Myocyte (in vitro differentiated cells): ENCODE data around the gene SDK1. TPM values are rescaled to one million over a fixed set of nuclear protein-coding genes. Genes with fewer than 3 reads are reported as not detected.
"Not testable (repeated sequence)": the region's sequence is repeated elsewhere in the genome, so short reads cannot be mapped to it uniquely, and the experiment has no call there.

Source experiments
- DNase-seq: peaks from one replicate; pipeline ENCODE4 v3.0.0-alpha.2; 2012; ENCODE audit warnings: low read depth
- total RNA-seq: library from RNA; depleted of rRNA; stranded (reverse); fragments of >200 nt; gene quantifications from 2 replicates; pipeline ENCODE4 v1.2.3, GENCODE V29; 2014

Gene SDK1
- total RNA-seq, 1 donor from 2014 or later: 2.8 TPM

GRCh38 chr7:3721422-3721821, 420.4 kb downstream of the SDK1 start:
- no peak for DNase-seq

DNA sequence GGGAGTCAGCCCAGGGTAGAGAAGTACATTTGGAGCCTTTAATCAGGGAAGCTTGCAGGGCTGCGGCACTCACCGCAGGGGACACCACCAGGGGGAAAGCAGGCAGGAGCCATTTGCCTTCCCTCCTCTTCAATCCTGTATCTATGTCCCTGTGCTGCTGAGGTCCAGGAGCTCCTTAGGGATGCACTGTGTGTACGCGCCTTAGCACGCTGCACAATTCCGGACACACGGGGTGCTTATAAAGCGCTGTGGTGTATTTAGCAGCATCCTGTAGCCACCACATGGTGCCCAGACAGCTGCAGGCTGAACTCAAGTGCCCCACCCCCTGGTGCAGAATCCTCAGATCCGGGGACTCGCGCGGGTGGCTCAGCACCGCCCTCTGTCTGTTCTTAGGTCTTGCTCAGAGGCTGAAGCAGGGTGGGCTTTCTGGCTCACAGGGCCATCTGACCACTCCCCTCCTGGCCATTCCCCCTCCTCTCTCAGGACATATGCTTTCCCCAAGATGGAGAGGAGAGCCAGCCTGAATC, 421.4 kb downstream of the SDK1 start:
- DNase-seq: peak; percentile 89

- DNase-seq: no peak
Observed at GRCh38 chr7:3725155-3726059, 424.4 kb downstream of the SDK1 start.

- peak; percentile 90 for DNase-seq
Observed at GRCh38 chr7:3730276-3730675, 429.2 kb downstream of the SDK1 start.

- no peak for DNase-seq
Observed at GRCh38 chr7:3732395-3733005, 431.4 kb downstream of the SDK1 start.

DNA sequence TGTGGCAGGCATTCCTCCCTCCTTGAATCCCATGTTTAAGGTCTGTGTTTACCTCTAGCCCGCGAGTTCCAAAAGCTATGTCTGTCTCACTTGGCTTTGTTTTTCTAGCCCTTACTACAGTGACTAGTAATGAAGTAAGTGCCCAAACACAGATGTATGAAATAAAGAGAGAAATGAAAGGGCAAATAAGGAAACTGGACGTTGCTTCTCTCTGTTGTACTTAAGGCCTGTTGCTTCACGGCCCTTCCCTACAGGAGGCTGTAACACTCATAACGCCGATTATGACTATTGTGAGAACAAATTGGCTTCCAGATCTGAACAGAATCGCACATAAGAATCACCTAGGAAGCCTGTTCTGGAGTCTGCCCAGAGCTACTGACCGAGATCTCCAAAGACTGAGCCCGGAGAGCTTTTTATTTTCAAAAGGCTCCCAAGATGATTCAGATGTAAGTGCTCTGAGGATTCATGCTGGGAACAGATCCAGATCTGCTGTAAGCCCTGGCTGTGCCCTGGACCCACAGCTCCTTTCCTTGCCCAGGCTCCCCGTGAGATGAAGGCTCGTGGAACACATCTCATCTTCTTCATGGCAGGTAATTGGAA, 432.6 kb downstream of the SDK1 start:
- DNase-seq: no peak

DNA sequence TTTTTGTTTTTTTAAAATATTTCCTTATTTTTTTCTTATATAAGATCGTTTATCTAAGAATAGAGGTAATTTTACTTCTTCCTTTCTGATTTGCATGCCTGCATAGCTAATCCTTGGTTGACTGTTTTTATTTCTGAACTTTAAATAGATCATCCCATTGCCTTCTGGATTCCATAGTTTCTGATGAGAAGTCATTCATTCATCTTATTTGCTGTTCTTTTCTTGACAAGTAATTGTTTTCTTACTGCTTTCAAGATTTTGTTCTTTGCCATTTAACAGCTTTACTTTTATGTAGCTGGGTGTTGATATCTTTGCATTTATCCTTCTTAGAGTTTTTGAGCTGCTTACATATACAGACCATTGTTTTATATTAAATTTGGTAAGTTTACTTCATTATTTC, 437.9 kb downstream of the SDK1 start:
- DNase-seq: peak; percentile 29

DNA sequence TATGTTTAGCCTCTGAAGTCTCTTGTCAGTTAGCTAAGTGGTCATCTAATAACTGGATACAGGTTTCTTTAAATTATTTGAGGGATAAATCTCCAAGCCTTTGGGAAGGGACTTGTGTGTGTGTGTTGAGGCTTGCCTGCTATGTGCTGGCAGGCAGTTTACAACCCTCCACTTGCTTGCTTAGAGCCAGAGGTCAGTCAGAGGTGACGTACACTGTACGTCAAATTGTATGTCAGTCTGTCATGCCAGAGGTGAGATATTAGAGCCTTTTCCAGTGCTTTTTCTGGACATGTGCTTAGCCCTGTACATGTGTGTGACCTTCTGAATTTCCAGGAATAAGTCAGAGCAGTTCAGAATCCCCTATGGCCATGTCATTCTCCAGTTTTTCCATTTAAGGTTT, 438.9 kb downstream of the SDK1 start:
- DNase-seq: no peak

DNA sequence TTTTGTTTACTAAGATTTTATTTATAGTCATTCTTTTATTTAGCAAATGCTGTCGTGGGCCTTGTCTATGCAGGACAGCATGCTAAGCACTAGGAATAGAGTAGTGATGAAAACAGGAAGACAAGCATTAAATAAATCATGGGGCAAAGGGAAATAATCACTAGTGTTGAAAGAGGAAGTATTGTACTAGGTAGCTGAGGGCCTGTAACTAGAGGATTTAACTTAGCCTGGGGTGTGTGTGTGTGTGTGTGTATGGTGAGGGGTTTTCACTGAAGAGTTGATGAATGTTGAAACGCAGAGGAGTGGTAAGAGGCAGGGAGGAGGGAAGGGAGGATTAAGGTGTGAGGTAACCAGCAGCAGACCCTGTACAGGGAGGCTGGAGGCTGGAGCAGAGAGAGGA, 446.4 kb downstream of the SDK1 start:
- no peak for DNase-seq

GRCh38 chr7:3748389-3748788, 447.3 kb downstream of the SDK1 start:
- no peak for DNase-seq

GRCh38 chr7:3753868-3754267, 452.8 kb downstream of the SDK1 start:
- DNase-seq: no peak

- DNase-seq: peak; percentile 65
Observed at GRCh38 chr7:3754493-3755341, 453.7 kb downstream of the SDK1 start.

DNA sequence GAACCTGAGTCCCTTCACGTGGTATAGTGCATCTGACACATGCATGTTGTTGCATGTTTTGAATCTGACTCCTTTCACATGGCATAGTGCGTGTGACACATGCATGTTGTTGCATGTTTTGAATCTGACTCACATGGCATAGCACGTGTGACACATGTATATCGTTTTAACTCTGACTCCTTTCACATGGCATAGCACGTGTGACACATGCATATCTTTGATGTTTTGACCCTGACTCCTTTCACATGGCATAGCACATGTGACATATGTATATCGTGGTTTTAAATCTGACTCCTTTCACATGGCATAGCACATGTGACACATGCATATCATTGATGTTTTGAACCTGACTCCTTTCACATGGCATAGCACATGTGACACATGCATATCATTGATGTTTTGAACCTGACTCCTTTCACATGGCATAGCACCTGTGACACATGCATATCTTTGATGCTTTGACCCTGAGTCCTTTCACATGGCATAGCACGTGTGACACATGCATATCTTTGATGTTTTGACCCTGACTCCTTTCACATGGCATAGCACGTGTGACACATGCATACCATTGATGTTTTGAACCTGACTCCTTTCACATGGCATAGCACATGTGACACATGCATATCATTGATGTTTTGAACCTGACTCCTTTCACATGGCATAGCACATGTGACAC, 454.9 kb downstream of the SDK1 start:
- DNase-seq: not testable (repeated sequence)

GRCh38 chr7:3757059-3757458, 456.0 kb downstream of the SDK1 start:
- no peak for DNase-seq

GRCh38 chr7:3760651-3761050, 459.6 kb downstream of the SDK1 start:
- DNase-seq: no peak

GRCh38 chr7:3762146-3762831, 461.2 kb downstream of the SDK1 start:
- peak; percentile 28 for DNase-seq

DNA sequence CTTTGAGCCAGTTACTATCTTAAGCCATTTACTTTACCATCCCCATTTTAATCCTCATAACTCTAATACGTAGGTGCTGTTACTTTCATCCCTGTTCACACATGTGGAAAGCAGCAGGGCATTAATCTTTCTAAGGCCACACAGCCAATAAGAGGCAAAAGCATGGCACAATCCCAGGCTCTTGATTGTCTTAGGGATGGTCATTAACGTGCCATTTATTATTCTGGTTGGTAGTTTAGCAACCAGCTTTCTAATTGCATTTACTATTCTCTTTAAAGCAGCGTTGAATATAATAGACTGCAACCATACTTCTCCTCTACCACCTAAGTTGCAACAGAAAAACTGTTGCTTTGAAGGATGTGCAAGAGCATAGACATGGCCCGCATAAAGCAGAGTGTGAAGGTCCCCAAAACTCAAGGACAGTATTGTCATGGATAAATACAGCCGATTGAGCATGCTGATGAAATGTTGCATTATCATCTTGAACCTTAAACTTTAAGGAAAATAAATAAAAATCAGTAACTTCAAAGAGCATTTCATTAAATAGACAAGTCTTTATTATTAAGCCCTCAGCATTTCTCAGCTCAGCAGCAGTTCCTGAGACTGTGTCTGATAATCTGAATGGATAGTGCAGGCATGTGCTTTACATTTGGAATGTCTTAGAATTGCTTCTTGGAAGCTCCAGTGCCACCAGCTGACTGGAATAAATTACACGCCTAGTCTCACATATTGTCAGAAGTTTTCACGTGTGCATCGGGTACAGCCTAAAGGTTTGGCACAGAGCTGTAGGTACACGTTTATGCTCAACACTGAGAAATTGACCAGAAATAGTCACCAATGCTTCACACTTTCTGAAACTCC, 467.1 kb downstream of the SDK1 start:
- no peak for DNase-seq

- DNase-seq: no peak
Observed at GRCh38 chr7:3771906-3772305, 470.9 kb downstream of the SDK1 start.

GRCh38 chr7:3778345-3778744, 477.3 kb downstream of the SDK1 start:
- no peak for DNase-seq
